ENCODE data around the gene VPS26A. TPM values are rescaled to one million over a fixed set of nuclear protein-coding genes. Genes with fewer than 3 reads are reported as not detected.

VPS26A gene
- total RNA-seq, 4 donors from 2014 or later = 35.5 to 46.8 (median 37.1) TPM

DNA sequence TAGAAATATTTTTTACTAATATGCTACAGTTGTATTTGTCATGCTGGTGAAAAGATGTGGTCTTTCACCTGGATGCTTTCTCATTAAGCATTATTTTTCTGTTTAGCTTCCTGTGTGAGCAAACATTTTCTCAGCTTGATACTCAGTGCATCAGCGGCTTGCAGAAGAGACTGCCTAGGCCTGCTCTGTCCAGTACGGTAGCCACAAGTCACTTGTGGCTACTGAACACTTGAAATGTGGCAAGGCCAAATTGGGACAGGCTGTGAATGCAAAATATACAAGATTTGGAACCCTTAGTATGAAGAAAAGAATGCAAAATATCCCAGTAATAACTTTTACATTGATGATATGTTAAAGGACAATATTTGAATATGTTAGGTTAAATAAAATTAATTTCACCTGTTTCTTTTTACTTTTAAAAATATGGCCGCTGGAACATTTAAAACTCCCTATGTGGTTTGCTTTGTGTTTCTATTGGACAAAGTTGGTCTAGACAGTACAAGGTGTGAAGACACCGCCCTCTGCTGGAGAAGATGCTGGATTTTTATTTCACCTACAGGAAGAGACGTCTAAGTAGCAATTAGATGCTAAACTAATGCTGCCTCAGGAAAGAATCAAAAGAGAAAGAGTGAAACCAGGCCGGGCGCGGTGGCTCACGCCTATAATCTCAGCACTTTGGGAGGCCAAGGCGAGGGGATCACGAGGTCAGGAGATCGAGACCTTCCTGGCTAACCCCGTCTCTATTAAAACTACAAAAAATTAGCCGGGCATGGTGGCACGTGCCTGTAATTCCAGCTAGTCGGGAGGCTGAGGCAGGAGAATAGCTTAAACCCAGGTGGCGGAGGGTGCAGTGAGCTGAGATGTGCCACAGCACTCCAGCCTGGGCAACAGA lies 30.8 kb upstream of the VPS26A start:
- ATAC-seq (ENCODE audit: low FRiP score) (peak; percentile 67), DNase-seq (ENCODE audit: low spot score) (peak; percentile 71)
- TF ChIP-seq, protein P1, sequence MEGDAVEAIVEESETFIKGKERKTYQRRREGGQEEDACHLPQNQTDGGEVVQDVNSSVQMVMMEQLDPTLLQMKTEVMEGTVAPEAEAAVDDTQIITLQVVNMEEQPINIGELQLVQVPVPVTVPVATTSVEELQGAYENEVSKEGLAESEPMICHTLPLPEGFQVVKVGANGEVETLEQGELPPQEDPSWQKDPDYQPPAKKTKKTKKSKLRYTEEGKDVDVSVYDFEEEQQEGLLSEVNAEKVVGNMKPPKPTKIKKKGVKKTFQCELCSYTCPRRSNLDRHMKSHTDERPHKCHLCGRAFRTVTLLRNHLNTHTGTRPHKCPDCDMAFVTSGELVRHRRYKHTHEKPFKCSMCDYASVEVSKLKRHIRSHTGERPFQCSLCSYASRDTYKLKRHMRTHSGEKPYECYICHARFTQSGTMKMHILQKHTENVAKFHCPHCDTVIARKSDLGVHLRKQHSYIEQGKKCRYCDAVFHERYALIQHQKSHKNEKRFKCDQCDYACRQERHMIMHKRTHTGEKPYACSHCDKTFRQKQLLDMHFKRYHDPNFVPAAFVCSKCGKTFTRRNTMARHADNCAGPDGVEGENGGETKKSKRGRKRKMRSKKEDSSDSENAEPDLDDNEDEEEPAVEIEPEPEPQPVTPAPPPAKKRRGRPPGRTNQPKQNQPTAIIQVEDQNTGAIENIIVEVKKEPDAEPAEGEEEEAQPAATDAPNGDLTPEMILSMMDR (IDR thresholded peaks at IDR 0.05) = peak in 2 of 3 donors; percentile 61 to 77

DNA sequence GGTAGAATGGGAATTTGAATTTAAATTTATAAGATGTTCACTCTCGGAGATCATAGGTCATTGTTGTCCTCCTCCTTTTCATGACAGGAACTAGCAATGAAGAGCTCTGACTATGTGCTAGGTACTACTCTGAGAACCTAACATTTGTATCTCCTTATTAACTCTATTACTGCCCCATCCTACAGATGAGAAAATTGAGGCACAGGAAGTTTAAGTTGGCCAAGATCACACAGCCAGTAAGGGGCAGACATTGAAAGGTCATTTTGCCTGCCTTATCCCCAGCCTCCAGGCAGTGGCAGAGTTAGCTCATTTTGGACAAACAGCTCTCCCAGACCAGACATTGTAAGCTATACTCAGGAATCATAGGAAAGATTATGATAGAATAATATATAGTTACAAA lies 30.0 kb upstream of the VPS26A start:
- TF ChIP-seq, protein P1 (IDR thresholded peaks at IDR 0.05) = no peak
- DNase-seq (ENCODE audit: low spot score) = no peak
- no peak for ATAC-seq (ENCODE audit: low FRiP score)

DNA sequence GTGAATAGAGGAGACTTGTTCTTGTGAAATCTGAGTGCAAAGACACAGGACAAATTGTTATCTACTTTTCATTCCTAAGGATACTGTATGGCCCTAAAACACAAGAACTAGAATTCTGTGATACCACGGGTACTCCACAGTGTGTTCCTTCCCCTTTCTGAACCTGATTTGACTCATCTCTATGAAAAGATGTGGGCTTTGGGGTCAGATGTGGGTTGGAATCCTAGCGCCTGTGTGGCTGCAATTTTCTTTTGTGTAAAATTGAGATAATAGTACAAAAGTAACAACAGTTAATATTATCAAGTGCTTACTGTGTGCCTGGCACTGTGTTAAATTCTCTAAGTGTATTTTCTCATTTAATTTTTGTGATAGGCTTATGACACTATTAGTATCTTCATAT lies 27.9 kb upstream of the VPS26A start:
- ATAC-seq (ENCODE audit: low FRiP score) = no peak
- TF ChIP-seq, protein P1 (IDR thresholded peaks at IDR 0.05) = no peak
- no peak for DNase-seq (ENCODE audit: low spot score)

DNA sequence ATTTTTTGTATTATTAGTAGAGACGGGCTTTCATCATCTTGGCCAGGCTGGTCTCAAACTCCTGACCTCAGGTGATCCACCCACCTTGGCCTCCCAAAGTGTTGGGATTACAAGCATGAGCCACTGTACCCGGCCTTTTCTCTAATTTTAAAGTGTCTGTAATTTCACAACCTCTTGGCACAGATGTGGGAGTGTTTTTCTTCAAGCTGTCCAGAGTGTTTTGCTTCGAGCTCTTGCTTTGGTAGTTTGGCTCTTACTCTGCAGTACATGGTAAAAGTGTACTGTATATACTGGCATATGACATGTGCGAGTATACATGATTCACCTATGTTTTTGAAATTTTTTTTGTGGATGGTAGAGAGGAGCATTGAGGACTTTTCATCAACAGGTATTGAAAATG lies 26.2 kb upstream of the VPS26A start:
- ATAC-seq (ENCODE audit: low FRiP score) (no peak), DNase-seq (ENCODE audit: low spot score) (no peak)
- TF ChIP-seq, protein P1 (IDR thresholded peaks at IDR 0.05) = no peak

DNA sequence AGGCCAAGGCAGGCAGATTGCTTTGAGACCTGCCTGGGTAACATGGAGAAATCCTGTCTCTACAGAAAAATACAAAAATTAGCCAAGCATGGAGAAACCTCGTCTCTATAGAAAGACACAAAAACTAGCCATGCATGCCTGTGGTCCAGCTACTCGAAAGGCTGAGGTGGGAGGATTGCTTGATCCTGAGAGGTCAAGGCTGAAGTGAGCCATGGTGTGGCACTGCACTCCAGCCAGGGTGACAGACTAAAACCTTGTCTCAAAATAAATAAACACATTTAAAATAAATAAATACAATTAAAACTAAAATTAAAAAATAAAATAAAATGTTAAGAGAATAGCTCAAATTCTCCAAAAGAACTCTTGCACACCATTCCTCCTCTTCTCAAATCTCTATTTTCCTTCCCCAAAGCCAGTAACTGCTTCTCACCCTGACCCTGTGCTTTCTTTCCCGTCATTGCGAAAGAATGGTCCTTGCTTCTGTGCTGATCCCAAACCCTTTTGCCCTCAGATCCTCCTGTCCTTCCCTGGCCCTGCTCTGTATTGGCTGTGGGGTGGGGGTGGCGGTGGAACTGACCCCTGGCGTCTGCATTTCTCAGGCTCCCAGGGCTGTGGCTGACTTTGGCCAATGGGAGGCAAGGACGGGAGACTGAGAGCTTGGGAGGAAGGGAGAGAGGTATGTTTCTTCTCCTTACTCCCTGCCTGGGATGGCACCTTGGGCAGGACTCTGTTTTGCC lies 23.7 kb upstream of the VPS26A start:
- DNase-seq (ENCODE audit: low spot score) (no peak), ATAC-seq (ENCODE audit: low FRiP score) (no peak)
- TF ChIP-seq, protein P1 (IDR thresholded peaks at IDR 0.05) = no peak

DNA sequence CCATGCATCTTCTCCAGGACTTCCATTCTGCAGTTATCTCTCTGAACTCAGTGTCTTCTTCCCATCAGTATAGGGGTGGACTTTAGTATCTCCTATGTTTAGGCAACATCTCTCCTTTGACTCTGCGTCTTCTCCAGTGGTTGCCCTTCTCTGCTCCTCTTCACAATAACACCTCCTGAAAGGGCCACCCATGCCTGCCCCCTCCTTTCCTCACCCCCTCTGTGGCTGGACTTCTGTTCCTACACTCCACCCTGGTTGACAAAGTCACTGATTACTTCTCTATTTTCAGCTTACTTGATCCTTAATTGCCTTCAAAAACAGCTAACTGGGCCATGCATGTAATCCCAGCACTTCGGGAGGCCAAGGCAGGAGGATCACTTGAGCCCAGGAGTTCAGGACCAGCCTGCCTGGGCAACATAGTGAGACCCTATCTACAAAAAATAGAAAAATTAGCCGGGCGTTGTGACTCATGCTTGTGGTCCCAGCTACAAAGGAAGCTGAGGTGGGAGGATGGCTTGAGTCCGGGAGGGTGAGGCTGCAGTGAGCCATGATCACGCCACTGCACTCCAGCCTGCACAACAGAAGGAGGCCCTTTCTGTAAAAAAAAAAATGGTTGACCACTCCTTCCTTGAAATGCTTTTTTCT lies 22.4 kb upstream of the VPS26A start:
- ATAC-seq (ENCODE audit: low FRiP score) (no peak), DNase-seq (ENCODE audit: low spot score) (no peak)
- TF ChIP-seq, protein P1 (IDR thresholded peaks at IDR 0.05) = no peak
